ENCODE data around the gene CEBPB.

The CEBPB gene

GRCh38 chr20:50227506-50227905 is 36.9 kb downstream of the CEBPB start:
- DNase-seq (ENCODE audit: low read depth, low spot score) = no peak

DNA sequence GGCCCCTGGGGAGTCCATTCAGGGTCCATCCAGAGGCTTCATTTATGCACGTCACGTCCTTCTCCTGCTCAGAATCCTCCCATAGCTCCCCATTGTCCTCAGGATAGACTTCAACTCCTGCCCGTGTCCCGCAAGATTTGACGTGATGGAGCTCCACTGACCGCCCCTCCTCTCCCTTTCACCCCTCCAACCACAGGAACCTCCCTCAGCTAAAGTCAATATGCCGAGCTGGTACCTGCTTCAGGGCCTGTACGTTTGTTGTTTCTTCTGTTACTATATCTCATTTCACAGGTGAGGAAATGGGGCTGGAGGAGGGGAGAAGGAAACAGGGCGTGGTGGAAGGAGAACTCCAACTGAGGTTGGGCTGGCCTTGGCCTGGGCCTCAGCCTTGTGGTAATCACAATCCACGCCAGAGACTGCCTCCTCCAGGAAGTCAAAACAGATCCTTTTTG is 38.6 kb downstream of the CEBPB start:
- DNase-seq (ENCODE audit: low read depth, low spot score) = no peak

DNA sequence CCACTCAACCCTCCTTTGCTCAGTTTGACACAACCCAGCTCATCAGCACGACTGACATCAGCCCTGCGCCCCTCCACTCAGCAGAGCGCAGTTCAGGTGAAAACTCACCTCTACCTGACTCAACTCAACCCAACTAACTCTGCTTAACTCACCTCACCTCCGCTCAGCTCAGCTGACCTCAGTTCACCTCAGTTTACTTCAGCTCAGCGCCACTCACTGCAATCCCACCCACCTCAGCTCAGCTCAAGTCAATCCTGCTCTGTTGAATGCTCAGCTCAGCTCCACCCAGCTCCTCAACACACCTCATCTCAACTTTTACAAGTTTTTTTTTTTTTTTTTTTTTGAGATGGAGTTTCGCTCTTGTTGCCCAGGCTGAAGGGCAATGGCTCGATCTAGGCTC is 39.6 kb downstream of the CEBPB start:
- DNase-seq (ENCODE audit: low read depth, low spot score) = no peak

DNA sequence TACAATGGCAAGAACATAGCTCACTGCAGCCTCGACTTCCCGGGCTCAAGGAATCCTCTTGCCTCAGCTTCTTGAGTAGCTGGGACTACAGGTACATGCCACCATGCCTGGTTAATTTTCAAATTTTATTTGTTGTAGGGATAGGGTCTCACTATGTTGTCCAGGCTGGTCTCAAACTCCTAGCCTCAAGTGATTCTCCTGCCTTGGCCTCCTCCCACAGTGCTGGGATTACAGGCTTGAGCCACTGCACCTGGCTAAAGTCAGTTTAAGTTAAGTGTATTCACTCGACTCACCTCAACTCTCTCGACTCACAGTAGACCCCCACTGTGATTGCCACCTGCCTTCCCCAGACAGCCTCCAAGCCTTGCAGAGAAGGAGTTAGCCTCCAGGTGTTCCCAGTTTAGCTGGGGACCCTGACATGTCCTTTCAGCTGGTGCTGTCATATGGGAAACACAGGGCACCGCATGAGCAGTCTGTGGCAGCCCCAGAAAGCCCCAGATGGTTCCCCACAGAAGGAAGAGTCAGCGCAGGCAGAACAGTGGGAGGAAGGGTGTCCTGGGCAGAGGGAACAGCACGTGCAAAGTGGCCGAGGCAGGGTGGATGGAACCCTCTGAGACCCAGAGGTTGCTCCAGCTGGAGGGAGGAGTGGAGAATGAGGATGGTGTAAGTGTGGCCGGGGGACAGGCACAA is 40.4 kb downstream of the CEBPB start:
- DNase-seq (ENCODE audit: low read depth, low spot score) = no peak

GRCh38 chr20:50231854-50232253 is 41.2 kb downstream of the CEBPB start:
- no peak for DNase-seq (ENCODE audit: low read depth, low spot score)

- no peak for DNase-seq (ENCODE audit: low read depth, low spot score)
Observed at GRCh38 chr20:50232651-50233324, 42.2 kb downstream of the CEBPB start.

GRCh38 chr20:50233325-50234212 is 42.9 kb downstream of the CEBPB start:
- no peak for DNase-seq (ENCODE audit: low read depth, low spot score)

GRCh38 chr20:50234288-50234687 is 43.7 kb downstream of the CEBPB start:
- no peak for DNase-seq (ENCODE audit: low read depth, low spot score)

GRCh38 chr20:50237349-50237748 is 46.7 kb downstream of the CEBPB start:
- no peak for DNase-seq (ENCODE audit: low read depth, low spot score)

GRCh38 chr20:50238081-50238800 is 47.6 kb downstream of the CEBPB start:
- no peak for DNase-seq (ENCODE audit: low read depth, low spot score)

DNA sequence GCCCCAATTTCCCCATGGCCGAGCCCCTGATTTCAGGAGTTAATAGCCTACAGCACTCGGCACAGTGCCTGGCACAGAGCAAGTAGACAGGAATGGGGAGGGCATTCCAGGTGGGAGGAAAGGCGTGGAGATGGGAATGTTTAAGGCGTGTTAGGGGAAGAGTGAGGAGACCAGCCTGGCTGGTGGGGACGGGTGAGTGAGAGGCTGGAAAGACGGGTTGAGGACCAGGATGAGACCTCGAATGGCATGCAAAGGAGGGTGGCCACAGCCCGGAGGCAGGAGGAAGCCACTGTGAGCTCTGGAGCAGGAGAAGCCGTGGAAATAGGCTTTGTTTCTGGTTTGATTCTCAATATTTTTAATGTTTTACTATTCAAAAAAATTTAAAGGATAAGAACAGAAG is 49.5 kb downstream of the CEBPB start:
- DNase-seq (ENCODE audit: low read depth, low spot score) = no peak

- DNase-seq (ENCODE audit: low read depth, low spot score) = no peak
Observed at GRCh38 chr20:50242178-50242514, 51.5 kb downstream of the CEBPB start.

Data from activated naive CD8-positive, alpha-beta T cell treated with anti-CD3 and anti-CD28 coated beads, Interleukin-2, amount 50 U/mL, for 16 hours (primary cell).